Brain microvascular endothelial cell (primary cell): ENCODE measurements around the gene GID8.
"Not testable (repeated sequence)": the region's sequence is repeated elsewhere in the genome, so short reads cannot be mapped to it uniquely, and the experiment has no call there.

ENCODE experiments used
- DNase-seq: peaks from one replicate; pipeline ENCODE4 v3.0.0-alpha.2; 2020
- H3K27ac ChIP-seq: fragments of 250-450 bp; sonication (Bioruptor Pico); 2 replicates; pipeline ENCODE4 v1.5.1; 2020; ENCODE audit warnings: mild to moderate bottlenecking, moderate library complexity
- H3K27me3 ChIP-seq: fragments of 250-450 bp; sonication (Bioruptor Pico); replicated peaks from 2 replicates; pipeline ENCODE4 v1.5.1; 2020; ENCODE audit warnings: mild to moderate bottlenecking
- H3K36me3 ChIP-seq: fragments of 250-450 bp; sonication (Bioruptor Pico); replicated peaks from 2 replicates; pipeline ENCODE4 v1.5.1; 2020; ENCODE audit warnings: mild to moderate bottlenecking
- H3K4me3 ChIP-seq: 2 replicates; pipeline ENCODE4 v1.5.1; 2011; ENCODE audit warnings: low read depth, mild to moderate bottlenecking, control low read depth, low read length, moderate library complexity
- CTCF ChIP-seq: IDR thresholded peaks from 2 replicates; pipeline ENCODE4 v1.5.1; 2011; ENCODE audit warnings: low read depth, mild to moderate bottlenecking, moderate library complexity, low read length, control low read depth, inconsistent platforms; ENCODE audit errors: missing control alignments
- in situ Hi-C: cut with HindIII; loops from 2 replicates; pipeline ENCODE4 v1.10.0; 2017; ENCODE audit warnings: low sequenced_read_pairs, low pct_ligation_motif_present

GID8 gene

GRCh38 chr20:62922451-62922921 is 15.5 kb upstream of the GID8 start:
- H3K27ac ChIP-seq: no peak overlapping the region
- in situ Hi-C loops: no loop called here
- no peaks in the 10 kb centered on the region for H3K27me3 ChIP-seq
- TF ChIP-seq CTCF: no peak
- DNase-seq: no peak
- H3K4me3 ChIP-seq: no peak overlapping the region
- H3K36me3 ChIP-seq: no peaks in the 10 kb centered on the region

GRCh38 chr20:62923059-62923668 is 14.8 kb upstream of the GID8 start:
- H3K27me3 ChIP-seq, in situ Hi-C loops, H3K36me3 ChIP-seq, H3K4me3 ChIP-seq: not testable (repeated sequence)
- DNase-seq: peak; percentile 78
- peak overlapping the region; percentile 92 for H3K27ac ChIP-seq

GRCh38 chr20:62923669-62924441 is 14.1 kb upstream of the GID8 start:
- Histone ChIP-seq H3K27ac (peak overlapping the region; percentile 92), H3K27me3 (no peaks in the 10 kb centered on the region), H3K36me3 (no peaks in the 10 kb centered on the region), H3K4me3 (no peak overlapping the region)
- no peak for TF ChIP-seq CTCF
- no peak for DNase-seq
- in situ Hi-C loops: no loop called here

- in situ Hi-C loops: no loop called here
- Histone ChIP-seq H3K27ac (peak overlapping the region; percentile 92), H3K36me3 (no peaks in the 10 kb centered on the region), H3K27me3 (no peaks in the 10 kb centered on the region), H3K4me3 (peak overlapping the region; percentile 93)
- DNase-seq: peak; percentile 28
- no peak for TF ChIP-seq CTCF
These were observed 13.4 kb upstream of the GID8 start for GRCh38 chr20:62924442-62925075.

- TF ChIP-seq CTCF: no peak
- in situ Hi-C loops: no loop called here
- peak overlapping the region; percentile 93 for H3K4me3 ChIP-seq
- no peak for DNase-seq
- no peaks in the 10 kb centered on the region for H3K36me3 ChIP-seq
- no peaks in the 10 kb centered on the region for H3K27me3 ChIP-seq
- peak overlapping the region; percentile 92 for H3K27ac ChIP-seq
These were observed 12.9 kb upstream of the GID8 start for GRCh38 chr20:62925076-62925419.

- Histone ChIP-seq H3K27ac (peak overlapping the region; percentile 92), H3K27me3 (no peaks in the 10 kb centered on the region), H3K4me3 (peak overlapping the region; percentile 93), H3K36me3 (no peaks in the 10 kb centered on the region)
- in situ Hi-C loops: no loop called here
- no peak for TF ChIP-seq CTCF
- DNase-seq: no peak
These were observed 12.3 kb upstream of the GID8 start for GRCh38 chr20:62925420-62926228.
